HG02970 (cell line): ENCODE data around the gene MKX.
"Not testable (repeated sequence)": the region's sequence is repeated elsewhere in the genome, so short reads cannot be mapped to it uniquely, and the experiment has no call there.

ENCODE experiments used
- ATAC-seq: cut with Tn5 transposase; IDR thresholded peaks from one replicate; pipeline ENCODE4 v1.9.1; 2021; ENCODE audit warnings: mild to moderate bottlenecking, moderate library complexity, moderate number of reproducible peaks; ENCODE audit not compliant: unreplicated experiment, low FRiP score

MKX gene

GRCh38 chr10:27698961-27699360 is 46.7 kb downstream of the MKX start:
- no peak for ATAC-seq

DNA sequence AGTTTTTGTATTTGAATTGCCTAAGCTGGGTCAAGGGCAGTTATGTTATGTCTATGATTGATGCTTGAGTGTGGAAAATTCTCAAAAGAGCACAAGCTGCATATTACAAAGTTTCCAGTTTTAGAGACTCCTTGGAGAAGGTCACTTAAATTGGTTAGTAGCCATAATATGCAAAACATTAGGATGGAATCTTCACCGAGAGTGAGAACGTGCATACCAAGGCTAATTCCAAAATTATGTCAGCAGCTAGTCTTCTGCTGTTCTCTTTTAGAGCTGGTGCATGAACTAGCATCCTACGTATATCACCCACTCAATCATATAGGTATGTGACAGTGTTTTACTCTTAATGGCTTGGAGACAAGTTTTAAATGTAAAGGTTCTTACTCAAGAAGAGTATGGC is 49.2 kb downstream of the MKX start:
- no peak for ATAC-seq

GRCh38 chr10:27695706-27696105 is 49.9 kb downstream of the MKX start:
- no peak for ATAC-seq

DNA sequence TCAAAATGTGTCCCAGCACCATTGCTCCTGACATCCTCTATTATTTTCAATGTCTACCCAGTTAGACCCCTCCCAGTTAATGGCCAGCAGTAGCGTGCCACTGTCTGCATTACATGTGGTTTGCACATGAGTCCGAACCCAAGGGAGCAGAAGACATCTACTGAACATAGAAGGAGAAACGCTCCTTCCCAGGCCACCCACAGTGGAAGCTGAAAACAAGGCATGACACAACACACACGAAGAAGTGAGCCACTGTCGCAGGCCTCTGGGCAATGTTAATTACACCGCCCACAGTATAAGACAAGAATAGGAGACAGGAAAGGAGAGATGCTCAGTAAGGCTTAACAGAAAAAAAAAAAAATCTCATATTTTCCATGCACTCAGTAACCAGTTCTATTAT is 50.5 kb downstream of the MKX start:
- no peak for ATAC-seq

DNA sequence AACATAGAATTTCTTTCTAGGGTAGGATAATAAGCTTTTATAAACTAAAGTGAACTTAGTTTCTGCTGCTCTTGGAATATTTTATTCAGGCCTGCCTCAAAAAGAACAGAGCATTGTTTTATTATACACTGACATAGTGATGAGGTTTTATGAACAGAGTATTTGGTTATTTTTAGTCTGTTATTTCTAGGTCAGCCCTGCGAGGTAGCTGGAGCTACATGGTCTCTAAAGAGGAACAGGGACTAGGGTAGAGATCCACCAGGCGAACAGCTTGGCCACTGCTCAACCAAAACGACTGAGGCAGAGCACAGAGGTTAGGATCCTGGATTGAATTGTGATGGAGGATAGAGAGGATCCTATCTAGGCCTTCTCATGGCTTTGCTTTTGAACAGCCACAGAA is 53.0 kb downstream of the MKX start:
- ATAC-seq = no peak

- no peak for ATAC-seq
These were observed 56.6 kb downstream of the MKX start for GRCh38 chr10:27688991-27689390.

GRCh38 chr10:27688276-27688675 is 57.3 kb downstream of the MKX start:
- ATAC-seq = no peak

GRCh38 chr10:27687743-27688142 is 57.9 kb downstream of the MKX start:
- no peak for ATAC-seq

- no peak for ATAC-seq
These were observed 58.3 kb downstream of the MKX start for GRCh38 chr10:27687326-27687725.

- ATAC-seq = no peak
These were observed 59.9 kb downstream of the MKX start for GRCh38 chr10:27685681-27686080.

GRCh38 chr10:27683226-27683625 is 62.4 kb downstream of the MKX start:
- no peak for ATAC-seq

DNA sequence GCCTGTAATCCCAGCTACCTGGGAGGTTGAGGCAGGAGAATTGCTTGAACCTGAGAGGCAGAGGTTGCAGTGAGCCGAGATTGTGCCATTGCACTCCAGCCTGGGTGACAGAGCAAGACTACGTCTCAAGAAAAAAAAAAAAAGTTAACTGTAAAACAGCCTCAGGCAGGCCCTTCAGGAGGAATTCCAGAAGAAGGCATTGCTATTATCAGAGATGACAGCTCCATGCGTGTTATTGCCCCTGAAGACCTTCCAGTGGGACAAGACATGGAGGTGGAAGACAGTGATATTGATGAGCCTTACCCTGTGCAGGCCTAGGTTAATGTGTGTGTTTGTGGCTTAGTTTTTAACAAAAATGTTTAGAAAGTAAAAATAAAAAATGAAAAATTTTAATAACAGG is 63.8 kb downstream of the MKX start:
- ATAC-seq = not testable (repeated sequence)

DNA sequence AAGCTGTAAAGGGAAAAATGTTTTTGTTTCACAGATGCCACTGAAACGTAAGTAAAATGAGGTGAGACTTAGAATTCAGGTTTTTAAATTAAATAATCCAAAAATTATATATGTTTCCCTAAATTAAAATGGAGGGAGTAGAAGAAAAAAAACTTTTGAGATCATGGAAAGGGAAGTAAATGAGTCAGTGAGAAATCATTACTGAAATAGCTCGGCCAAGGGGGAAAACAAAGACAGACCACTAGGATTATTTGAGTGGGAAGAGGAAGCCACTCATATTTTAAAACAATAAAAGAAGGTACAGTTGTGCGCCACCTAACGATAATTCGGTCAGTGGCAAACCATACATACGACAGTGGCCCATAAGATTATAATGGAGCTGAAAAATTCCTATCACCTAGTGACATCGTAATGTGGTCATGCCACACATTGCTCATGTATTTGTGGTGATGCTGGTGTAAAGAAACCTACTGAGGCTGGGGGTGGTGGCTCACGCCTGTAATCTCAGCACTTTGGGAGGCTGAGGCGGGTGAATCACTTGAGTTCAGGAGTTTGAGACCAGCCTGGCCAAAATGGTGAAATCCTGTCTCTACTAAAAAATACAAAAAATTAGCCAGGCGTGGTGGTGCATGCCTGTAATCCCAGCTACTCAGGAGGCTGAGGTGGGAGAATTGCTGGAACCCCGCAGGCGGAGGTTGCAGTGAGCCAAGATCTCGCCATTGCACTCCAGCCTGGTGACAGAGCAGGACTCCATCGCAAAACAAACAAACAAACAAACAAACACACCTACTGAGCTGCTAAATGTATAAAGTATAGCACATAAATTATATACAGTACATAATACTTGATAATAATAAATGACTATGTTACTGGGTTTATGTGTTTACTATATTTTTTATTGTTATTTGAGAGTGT is 64.7 kb downstream of the MKX start:
- ATAC-seq = no peak

- no peak for ATAC-seq
These were observed 65.5 kb downstream of the MKX start for GRCh38 chr10:27680006-27680557.

GRCh38 chr10:27679369-27679912 is 66.2 kb downstream of the MKX start:
- ATAC-seq = no peak

DNA sequence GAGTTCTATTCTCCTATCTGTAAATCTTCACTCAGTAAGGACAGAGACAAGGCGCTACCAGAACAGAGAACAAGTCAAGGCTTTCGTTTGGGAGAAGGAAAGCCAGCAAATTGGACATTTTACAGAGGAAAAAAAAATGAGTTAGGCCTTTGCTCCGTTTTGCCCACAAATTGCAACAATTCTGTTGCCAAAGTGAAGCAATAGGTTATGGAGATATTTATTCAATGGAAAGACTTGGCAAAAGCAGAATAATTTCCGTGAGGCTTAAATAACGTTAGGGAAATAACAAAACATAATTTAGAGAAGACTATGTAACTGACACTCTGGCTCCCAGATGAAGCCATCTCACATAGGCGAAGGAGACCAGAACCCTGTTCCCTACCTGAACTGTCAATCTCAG is 67.5 kb downstream of the MKX start:
- no peak for ATAC-seq

DNA sequence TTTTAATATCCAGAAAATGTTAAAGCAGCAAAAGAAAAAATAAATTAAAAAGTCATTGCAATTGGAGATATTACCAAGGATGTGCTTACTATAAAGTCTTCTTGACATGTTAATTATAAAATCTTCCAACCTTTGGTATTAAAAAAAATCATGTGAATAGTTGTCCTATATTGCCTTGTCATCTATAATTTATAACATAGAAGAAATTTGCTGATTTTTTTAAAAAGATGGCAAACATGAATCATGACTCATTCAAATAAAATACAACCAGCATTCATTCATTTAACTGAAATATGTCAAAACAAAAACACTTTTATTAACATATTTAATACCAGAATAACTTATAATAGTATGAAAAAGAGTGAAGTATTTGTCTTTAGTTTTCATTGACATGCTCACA is 72.6 kb downstream of the MKX start:
- no peak for ATAC-seq

- ATAC-seq = no peak
These were observed 73.8 kb downstream of the MKX start for GRCh38 chr10:27671821-27672220.

GRCh38 chr10:27664461-27664860 is 81.2 kb downstream of the MKX start:
- no peak for ATAC-seq

- ATAC-seq = no peak
These were observed 82.0 kb downstream of the MKX start for GRCh38 chr10:27663621-27664020.

DNA sequence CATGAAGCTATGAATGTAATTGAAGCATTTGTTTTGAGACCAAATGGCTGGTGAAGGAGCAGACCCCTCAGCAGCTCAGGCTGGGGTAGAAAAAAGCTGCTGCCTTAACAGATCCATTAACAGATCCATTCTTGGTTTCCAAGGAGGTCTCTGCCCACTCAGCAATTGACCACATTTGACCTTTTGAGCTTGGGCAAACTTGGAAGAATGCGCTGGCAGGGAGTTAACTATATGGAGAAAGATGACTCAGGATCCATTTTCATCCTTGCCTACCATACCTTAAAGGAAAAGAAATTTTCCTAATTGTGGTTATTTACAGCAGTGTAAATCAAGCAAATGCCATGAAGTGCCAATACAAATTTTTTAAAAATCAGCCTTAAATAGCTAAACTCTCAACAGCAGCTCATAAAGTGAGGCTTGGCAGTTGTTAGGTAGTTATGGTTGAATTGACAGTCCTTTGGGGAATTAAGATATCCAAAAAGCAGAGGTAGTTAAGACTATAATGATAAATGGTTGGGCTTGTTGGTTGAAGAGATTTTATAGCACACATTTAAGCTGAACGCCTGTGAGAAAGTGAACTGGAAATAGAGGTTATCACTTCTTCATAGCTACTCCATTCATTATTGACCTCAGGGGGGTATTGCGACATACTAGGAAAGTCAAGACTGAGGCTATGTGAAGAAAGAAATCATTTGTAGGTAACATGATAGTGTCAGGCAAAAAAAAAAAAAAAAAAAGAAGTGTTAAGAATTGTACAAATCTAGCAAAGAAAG is 83.9 kb downstream of the MKX start:
- no peak for ATAC-seq
